HG02870 (cell line): ENCODE data around the gene CDC40.
"Not testable (repeated sequence)": the region's sequence is repeated elsewhere in the genome, so short reads cannot be mapped to it uniquely, and the experiment has no call there.

Experiments
- ATAC-seq: cut with Tn5 transposase; IDR thresholded peaks from one replicate; pipeline ENCODE4 v1.9.1; 2021; ENCODE audit warnings: mild to moderate bottlenecking, moderate library complexity; ENCODE audit not compliant: unreplicated experiment

CDC40 gene

DNA sequence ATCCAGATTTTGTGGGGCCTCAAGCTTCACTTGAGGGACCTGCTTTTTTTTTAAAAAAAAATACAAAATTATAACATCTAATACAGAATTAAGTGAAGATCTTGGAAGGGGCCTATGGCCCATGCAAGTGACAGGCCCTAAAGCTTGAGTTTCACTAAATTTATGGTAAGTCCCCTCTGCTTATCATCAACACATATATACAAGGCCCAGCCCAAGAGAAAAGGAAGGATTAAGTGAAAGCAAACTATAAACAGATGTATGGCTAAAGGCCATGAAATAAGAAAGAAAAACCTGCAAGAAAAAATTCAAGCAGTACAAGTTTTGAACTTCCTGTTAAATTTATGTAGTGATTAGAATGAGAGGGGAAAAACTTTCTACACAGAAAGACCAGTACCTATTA, 86.8 kb downstream of the CDC40 start:
- ATAC-seq = no peak

DNA sequence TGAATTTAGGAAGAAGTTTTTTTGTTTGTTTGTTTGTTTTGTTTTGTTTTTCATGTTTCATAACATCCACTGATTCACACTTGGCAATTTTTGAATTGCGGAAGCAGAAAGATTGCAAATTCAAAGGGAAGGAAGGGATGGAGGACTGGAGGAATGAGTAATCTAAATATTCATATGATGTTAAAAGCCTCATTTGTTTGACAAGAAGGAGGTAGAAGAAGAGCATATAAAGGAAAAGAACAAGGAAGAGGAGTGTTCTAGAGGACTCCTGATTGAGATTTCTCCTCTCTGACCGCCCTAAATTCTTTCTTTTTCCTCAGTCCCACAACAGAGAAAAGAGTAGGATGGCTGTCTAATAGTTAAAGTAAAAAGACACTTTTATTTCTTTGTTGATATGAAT, 89.4 kb downstream of the CDC40 start:
- no peak for ATAC-seq

DNA sequence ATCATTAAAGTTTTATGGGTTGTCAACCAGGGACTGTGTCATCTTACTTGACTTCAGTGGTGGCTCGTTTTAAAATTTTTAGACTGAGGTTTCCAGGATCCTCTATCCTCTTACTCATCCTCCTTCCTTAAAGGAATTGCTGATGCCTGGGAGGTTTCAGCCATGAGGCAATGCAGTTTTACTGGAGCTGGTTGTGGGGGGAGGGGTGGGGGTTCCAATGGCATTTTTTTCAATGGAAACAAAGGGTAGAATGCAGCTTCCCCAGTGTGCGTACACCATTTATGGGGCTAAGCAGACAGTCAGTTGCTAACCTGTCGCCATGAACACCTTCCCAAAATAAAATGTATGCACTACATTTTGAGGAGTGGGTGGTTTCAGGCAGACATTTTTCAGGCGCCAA, 89.9 kb downstream of the CDC40 start:
- ATAC-seq = no peak

DNA sequence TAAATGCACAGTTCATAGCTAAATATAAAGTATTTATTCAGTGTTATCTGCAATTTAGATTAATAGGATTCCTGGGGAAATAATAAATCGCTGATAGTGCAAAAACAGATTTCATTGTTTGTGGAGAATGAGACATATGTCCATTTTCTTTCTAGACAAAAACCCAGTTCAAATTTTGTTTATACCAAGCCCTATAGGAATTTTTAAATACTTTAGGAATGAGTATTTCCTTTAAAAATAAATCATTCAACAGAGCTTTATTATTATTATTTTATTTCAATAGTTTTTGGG, 91.5 kb downstream of the CDC40 start:
- no peak for ATAC-seq

- not testable (repeated sequence) for ATAC-seq
These were observed 92.6 kb downstream of the CDC40 start for GRCh38 chr6:110272781-110273180.

DNA sequence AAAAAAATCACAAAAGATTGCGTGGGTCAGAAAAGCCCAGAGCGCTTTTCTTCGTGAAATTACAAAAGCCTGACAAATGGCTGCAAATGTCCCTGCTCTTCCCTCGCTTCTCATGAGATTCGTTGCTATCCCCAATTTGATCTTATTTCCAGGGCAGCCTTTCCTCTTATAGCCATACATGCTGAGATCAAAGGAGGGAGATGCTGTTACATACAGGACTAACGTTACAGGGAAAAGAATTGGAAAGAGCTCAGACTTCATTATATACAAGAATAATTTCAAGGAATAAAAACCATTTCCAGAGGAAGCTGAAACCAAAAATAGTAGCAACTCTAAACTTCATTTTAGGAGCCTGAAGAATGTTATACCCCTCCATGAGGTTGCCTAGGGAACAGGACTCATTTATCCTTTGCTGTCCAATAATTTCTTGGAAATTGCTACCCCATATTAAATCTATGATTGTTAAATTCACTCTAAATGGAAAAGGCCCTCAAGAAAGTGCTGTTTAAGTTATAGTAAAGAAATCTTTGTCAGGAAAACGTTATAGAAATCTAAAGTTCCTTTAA, 97.0 kb downstream of the CDC40 start:
- ATAC-seq = no peak
